Common myeloid progenitor, CD34-positive (primary cell): ENCODE results near the gene KIAA2012.

Source experiments
- CTCF ChIA-PET: fragments of 350-600 bp; sonication (Branson Sonifier 250); formaldehyde crosslinking; loops from one replicate; lab custom pipeline; 2021; ENCODE audit warnings: antibody characterized with exemption; lab: Charles Lee
- POLR2A ChIA-PET: fragments of 350-600 bp; sonication (Branson Sonifier 250); formaldehyde crosslinking; loops from one replicate; lab custom pipeline; 2021; ENCODE audit warnings: antibody characterized with exemption; lab: Charles Lee
- DNase-seq, 3 donors: peaks; one replicate each; pipeline versions ENCODE4 v3.0.0 to v3.0.0-alpha.2; 2013
- H3K27ac ChIP-seq, 2 experiments: 1 replicate in 1 of 2; 2 replicates in 1 of 2; pipeline ENCODE4 v1.7.0; 2013; ENCODE audit warnings: inconsistent platforms in 2 of 2, low read length in 2 of 2, mild to moderate bottlenecking in 2 of 2, low read depth in 1 of 2, moderate library complexity in 1 of 2; ENCODE audit not compliant: severe bottlenecking in 2 of 2, insufficient read depth in 1 of 2, poor library complexity in 1 of 2
- H3K27me3 ChIP-seq, 5 experiments: replicated peaks in 2 of 5; 1 replicate in 3 of 5; 2 replicates in 2 of 5; pipeline versions ENCODE4 v1.6.1 to v1.7.0; 2013; ENCODE audit warnings: low read length in 4 of 5, mild to moderate bottlenecking in 2 of 5, moderate library complexity in 2 of 5, inconsistent platforms in 1 of 5; ENCODE audit not compliant: insufficient read depth in 5 of 5, control insufficient read depth in 4 of 5
- H3K36me3 ChIP-seq, 4 experiments: 1 replicate in 2 of 4; 2 replicates in 2 of 4; pipeline versions ENCODE4 v1.6.1 to v1.7.0; 2013; ENCODE audit warnings: low read length in 3 of 4, control low read depth in 1 of 4, mild to moderate bottlenecking in 1 of 4; ENCODE audit not compliant: control insufficient read depth in 4 of 4, insufficient read depth in 4 of 4
- H3K4me1 ChIP-seq, 4 experiments: 1 replicate in 3 of 4; 2 replicates in 1 of 4; pipeline versions ENCODE4 v1.6.1 to v1.7.1; 2013; ENCODE audit warnings: low read length in 3 of 4, mild to moderate bottlenecking in 3 of 4, control low read depth in 1 of 4, inconsistent platforms in 1 of 4, moderate library complexity in 1 of 4; ENCODE audit not compliant: control insufficient read depth in 4 of 4, insufficient read depth in 4 of 4; ENCODE audit errors: control extremely low read depth in 1 of 4
- H3K4me3 ChIP-seq, 7 experiments: 1 replicate in 4 of 7; 2 replicates in 3 of 7; pipeline versions ENCODE4 v1.5.1 to v1.7.0; 2013; ENCODE audit warnings: mild to moderate bottlenecking in 7 of 7, low read length in 6 of 7, moderate library complexity in 6 of 7, inconsistent platforms in 2 of 7, low read depth in 2 of 7, control low read depth in 1 of 7; ENCODE audit not compliant: insufficient read depth in 4 of 7, control insufficient read depth in 1 of 7; ENCODE audit errors: extremely low read depth in 1 of 7
- H3K9me3 ChIP-seq, 5 experiments: 1 replicate in 4 of 5; 2 replicates in 1 of 5; pipeline versions ENCODE4 v1.6.1 to v1.7.1; 2013; ENCODE audit warnings: low read length in 4 of 5, mild to moderate bottlenecking in 2 of 5, inconsistent platforms in 1 of 5, low read depth in 1 of 5, moderate library complexity in 1 of 5; ENCODE audit not compliant: control insufficient read depth in 4 of 5, insufficient read depth in 2 of 5; ENCODE audit errors: control extremely low read depth in 1 of 5
- WGBS: methylation state at CpG from one replicate; pipeline ENCODE4 v1.1.5; 2013; ENCODE audit not compliant: insufficient coverage; 5-methylcytosine and 5-hydroxymethylcytosine counted together

The KIAA2012 gene

DNA sequence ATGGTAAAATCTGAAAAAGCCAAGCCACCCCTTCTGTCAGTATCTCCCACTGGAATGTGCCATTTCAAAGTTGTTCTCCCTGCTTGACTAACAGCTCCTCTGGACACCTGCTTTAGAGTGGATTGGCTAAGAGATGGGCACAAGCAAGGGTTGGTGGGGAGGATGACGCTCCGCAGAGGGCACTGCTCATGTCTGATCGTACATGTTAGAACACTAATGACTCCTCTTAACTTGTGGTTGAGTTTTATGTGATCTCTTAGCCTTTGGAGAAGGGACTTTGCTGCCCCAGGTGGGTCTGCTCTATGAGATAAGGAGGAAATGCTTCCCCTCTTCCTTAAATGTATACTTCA lies 8.2 kb upstream of the KIAA2012 start:
- Histone ChIP-seq H3K4me1 (peaks cover 4 to 14% (median 7%) of the 10 kb centered on the region in 4 experiments), H3K27ac (no peak overlapping the region), H3K36me3 (no peaks in the 10 kb centered on the region), H3K27me3 (no peaks in the 10 kb centered on the region), H3K4me3 (no peak overlapping the region), H3K9me3 (no peaks in the 10 kb centered on the region)
- peak in 1 of 3 donors; percentile 29 for DNase-seq
- CTCF ChIA-PET = interaction anchor here (1.0 to 4.9 kb wide), 7 partner anchors 8 to 204 kb away, joined by 3 to 21 read pairs (median 4); no protein-coding TSS in a partner anchor
- 100% methylated on average over 3 of the region's 3 CpGs for WGBS
- POLR2A ChIA-PET = no interaction called here

DNA sequence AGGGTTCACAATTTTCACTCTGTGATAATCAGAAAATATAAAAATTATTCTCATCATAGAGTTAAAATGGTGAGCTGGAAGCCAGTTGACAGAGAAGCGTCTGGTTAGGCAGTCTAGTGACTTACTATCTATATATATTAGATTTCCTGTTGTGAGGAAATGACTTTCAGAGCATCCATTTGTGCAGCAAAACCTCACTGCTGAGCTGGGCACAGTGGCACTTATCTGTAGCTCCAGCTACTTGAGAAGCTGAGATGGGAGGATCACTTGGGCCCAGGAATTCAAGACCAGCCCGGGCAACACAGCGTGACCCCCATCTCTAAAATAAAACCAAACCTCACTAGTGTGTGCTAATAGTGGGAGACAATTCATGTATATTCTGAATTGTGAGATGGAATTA lies 7.2 kb upstream of the KIAA2012 start:
- CTCF ChIA-PET = interaction anchor here (0.6 to 4.9 kb wide), 6 partner anchors 9 to 105 kb away, joined by 3 to 21 read pairs (median 4); no protein-coding TSS in a partner anchor
- Histone ChIP-seq H3K4me1 (peaks cover 4 to 24% (median 11%) of the 10 kb centered on the region in 4 experiments), H3K27me3 (no peaks in the 10 kb centered on the region), H3K9me3 (no peaks in the 10 kb centered on the region), H3K27ac (no peak overlapping the region), H3K36me3 (no peaks in the 10 kb centered on the region), H3K4me3 (no peak overlapping the region)
- POLR2A ChIA-PET = no interaction called here
- peak; percentile 36 to 66 (median 47) for DNase-seq
- no CpG with 5 or more reads among the region's 3 CpGs for WGBS

DNA sequence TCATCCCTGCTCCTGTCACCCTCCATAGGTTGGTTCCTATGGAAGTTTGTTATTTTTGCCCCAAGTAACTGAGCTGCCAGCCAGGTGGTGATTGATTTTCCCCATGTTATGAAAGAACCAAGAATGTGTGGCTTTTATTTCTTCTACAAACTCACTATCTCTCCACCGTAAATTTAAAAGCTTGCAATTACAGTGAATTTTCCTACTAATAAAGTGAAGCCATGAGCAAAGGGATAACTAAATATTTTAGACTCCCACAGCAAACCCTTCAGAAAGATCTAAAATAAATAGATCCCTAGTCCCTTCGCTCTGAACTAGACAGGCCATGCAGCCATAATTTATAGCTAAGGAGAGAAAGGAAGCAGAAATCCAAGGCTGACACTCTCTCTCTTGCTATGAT lies 6.2 kb upstream of the KIAA2012 start:
- H3K36me3 ChIP-seq = no peaks in the 10 kb centered on the region
- H3K27me3 ChIP-seq = no peaks in the 10 kb centered on the region
- POLR2A ChIA-PET = no interaction called here
- no peaks in the 10 kb centered on the region for H3K9me3 ChIP-seq
- no peak overlapping the region for H3K4me3 ChIP-seq
- CTCF ChIA-PET = interaction anchor here (1.1 to 4.9 kb wide), 4 partner anchors 9 to 104 kb away, joined by 3 to 21 read pairs (median 4); no protein-coding TSS in a partner anchor
- H3K4me1 ChIP-seq = peaks cover 4 to 27% (median 11%) of the 10 kb centered on the region in 4 experiments
- no peak overlapping the region for H3K27ac ChIP-seq
- WGBS = no CpG with 5 or more reads among the region's 2 CpGs
- DNase-seq = no peak

DNA sequence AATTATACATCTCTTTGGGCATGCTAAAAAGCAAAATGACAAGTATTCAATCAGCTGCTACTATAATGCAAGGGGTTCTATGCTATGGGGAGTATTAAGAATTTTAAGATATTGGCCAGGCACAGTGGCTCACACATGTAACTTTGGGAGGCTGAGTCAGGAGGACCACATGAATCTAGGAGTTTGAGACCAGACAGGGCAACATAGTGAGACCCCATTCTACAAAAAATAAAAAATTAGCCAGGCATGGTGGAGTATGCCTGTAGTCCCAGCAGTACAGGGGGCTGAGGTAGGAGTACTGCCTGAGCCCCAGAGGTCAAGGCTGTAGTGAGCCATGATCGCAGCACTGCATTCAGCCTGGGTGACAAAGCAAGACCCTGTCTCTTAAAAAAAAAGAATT lies 5.5 kb upstream of the KIAA2012 start:
- Histone ChIP-seq H3K27ac (no peak overlapping the region), H3K4me1 (peaks cover 4 to 27% (median 11%) of the 10 kb centered on the region in 4 experiments), H3K27me3 (no peaks in the 10 kb centered on the region), H3K4me3 (no peak overlapping the region), H3K36me3 (no peaks in the 10 kb centered on the region), H3K9me3 (no peaks in the 10 kb centered on the region)
- 100% methylated on average over 1 of the region's 1 CpG for WGBS
- ChIA-PET CTCF (interaction anchor here (1.6 to 4.9 kb wide), 2 partner anchors 9 kb away, joined by 4 to 21 read pairs; no protein-coding TSS in a partner anchor), POLR2A (no interaction called here)
- DNase-seq = no peak

DNA sequence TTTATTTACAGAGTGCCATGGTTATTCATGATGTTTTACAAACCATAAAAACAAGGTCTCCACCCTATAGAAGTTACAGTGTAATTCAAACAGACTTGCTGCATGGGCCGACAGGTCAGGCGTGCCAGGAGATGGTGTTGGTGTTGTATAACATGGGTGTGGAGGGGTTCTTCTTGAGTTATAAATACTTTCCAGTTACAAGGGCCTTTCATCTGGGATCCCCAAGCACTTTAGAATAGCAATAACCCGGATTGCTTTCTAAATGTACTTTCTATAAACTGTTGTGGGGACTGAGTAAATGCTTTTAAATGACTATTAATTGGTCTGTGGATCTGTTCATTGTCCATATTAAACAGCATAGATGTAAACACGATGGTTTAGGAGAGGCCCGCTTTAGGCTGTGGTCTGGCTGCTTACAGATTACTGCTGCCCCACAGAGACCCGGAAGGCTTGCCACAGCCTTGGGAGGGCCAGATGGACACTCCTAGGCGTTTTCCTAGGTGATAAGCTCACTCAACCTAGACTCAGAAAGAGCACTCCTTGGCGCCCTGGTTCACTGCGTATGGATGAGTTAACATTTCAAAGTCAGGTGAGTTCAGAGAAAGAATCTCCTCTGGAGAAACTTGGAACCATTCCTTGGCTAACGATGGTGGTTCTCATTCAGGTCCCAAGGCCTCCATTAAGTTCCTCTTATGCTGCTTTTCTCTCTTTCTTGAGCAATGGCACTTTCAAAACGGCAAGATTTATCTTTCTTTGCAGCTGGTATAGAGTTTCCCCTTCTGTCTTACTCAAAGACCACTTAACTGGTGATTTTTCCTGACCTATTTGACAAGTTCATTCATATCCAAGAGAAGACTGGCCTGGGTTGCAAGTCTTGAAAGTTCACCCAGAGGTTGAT lies 3.6 kb upstream of the KIAA2012 start:
- H3K4me1 ChIP-seq = peaks cover 4 to 27% (median 11%) of the 10 kb centered on the region in 4 experiments
- no peaks in the 10 kb centered on the region for H3K36me3 ChIP-seq
- POLR2A ChIA-PET = no interaction called here
- DNase-seq = peak; percentile 70 to 95 (median 91)
- CTCF ChIA-PET = interaction anchor here (1.8 to 2.0 kb wide), 2 partner anchors 10 to 12 kb away, joined by 5 to 9 read pairs; no protein-coding TSS in a partner anchor
- 59% methylated on average over 11 of the region's 11 CpGs for WGBS
- no peaks in the 10 kb centered on the region for H3K9me3 ChIP-seq
- peak overlapping the region in 1 of 2 experiments; percentile 20 for H3K27ac ChIP-seq
- H3K27me3 ChIP-seq = no peaks in the 10 kb centered on the region
- no peak overlapping the region for H3K4me3 ChIP-seq

DNA sequence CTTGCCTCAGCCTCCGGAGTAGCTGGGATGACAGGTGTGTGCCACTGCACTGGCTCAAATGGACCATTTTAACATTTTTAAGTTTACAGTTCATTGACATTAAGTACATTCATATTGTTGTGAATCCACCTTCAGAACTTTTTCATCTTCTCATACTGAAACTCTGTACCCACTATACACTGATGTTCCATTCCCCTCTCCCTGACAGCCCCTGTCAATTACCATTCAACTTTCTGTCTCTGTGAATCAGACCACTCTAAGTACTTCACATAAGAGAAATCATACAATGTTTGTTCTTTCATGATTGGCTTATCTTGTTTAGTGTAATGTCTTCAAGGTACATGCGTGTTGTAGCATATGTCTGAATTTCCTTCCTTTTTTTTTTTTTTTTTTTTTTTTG lies 1.9 kb upstream of the KIAA2012 start:
- Histone ChIP-seq H3K4me1 (peaks cover 4 to 27% (median 11%) of the 10 kb centered on the region in 4 experiments), H3K27ac (no peak overlapping the region), H3K27me3 (no peaks in the 10 kb centered on the region), H3K4me3 (no peak overlapping the region), H3K36me3 (no peaks in the 10 kb centered on the region), H3K9me3 (no peaks in the 10 kb centered on the region)
- POLR2A ChIA-PET = no interaction called here
- WGBS = 100% methylated on average over 1 of the region's 2 CpGs
- CTCF ChIA-PET = interaction anchor here (2.0 kb wide), 1 partner anchor 13 kb away, joined by 9 read pairs; no protein-coding TSS in a partner anchor
- DNase-seq = no peak

DNA sequence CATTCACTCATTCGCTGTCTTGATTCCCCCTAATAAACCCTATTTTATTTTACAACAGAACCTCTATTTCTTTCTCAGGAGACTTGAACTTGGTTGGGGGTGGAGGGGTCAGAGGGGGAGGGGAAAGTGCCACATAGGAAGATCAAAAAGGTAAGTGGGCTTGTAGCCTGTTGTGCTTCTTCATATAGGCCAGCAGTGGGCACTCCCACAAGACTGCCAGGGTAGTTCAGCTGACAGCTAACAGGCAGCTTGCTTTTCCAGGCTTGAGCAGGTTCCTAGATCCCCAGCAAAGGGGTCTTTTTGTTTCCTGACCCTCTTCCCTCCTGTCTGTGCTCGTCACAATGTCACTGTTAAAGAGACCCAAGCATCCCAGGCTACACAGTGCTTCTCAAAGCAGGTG lies 829 bp upstream of the KIAA2012 start:
- no peaks in the 10 kb centered on the region for H3K36me3 ChIP-seq
- ChIA-PET POLR2A (no interaction called here), CTCF (no interaction called here)
- peaks cover 4 to 23% (median 11%) of the 10 kb centered on the region in 4 experiments for H3K4me1 ChIP-seq
- no peak overlapping the region for H3K4me3 ChIP-seq
- DNase-seq = no peak
- H3K9me3 ChIP-seq = no peaks in the 10 kb centered on the region
- H3K27ac ChIP-seq = no peak overlapping the region
- 56% methylated on average over 1 of the region's 2 CpGs for WGBS
- no peaks in the 10 kb centered on the region for H3K27me3 ChIP-seq
